Mucosa of gallbladder (tissue), 1 donor: ENCODE results near the gene YPEL1. TPM values are rescaled to one million over a fixed set of nuclear protein-coding genes. Genes with fewer than 3 reads are reported as not detected.
"Not testable (repeated sequence)": the region's sequence is repeated elsewhere in the genome, so short reads cannot be mapped to it uniquely, and the experiment has no call there.

ENCODE experiments used
- DNase-seq: peaks from one replicate; pipeline ENCODE4 v3.0.0-alpha.2; 2020; ENCODE audit warnings: low spot score
- total RNA-seq: library from RNA; stranded (reverse); gene quantifications from one replicate; pipeline ENCODE4 v1.2.1, GENCODE V29; 2021
- donor health status: DM: no; HTN: no; CAD: no.

Gene YPEL1
- total RNA-seq, 1 donor from 2014 or later: 10.0 TPM

DNA sequence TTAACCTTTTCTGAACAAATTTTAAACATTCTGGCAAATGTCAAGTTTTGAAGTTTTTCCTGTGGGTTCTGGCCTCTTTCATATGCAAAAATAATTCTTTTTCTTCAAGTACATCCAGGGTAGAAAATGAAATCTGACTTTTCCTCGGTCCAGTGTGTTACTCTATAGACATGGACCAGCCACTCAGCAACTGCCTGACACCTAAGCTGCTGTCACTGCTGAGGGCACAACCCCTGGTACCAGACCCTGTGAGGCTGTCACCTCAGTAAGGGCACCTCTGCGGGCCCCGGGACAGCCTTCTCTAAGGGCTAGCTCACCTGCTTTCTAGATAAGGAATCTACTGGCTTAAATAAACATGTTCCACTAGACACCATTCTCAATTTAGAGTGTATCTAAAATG, 36.0 kb downstream of the YPEL1 start:
- no peak for DNase-seq

DNA sequence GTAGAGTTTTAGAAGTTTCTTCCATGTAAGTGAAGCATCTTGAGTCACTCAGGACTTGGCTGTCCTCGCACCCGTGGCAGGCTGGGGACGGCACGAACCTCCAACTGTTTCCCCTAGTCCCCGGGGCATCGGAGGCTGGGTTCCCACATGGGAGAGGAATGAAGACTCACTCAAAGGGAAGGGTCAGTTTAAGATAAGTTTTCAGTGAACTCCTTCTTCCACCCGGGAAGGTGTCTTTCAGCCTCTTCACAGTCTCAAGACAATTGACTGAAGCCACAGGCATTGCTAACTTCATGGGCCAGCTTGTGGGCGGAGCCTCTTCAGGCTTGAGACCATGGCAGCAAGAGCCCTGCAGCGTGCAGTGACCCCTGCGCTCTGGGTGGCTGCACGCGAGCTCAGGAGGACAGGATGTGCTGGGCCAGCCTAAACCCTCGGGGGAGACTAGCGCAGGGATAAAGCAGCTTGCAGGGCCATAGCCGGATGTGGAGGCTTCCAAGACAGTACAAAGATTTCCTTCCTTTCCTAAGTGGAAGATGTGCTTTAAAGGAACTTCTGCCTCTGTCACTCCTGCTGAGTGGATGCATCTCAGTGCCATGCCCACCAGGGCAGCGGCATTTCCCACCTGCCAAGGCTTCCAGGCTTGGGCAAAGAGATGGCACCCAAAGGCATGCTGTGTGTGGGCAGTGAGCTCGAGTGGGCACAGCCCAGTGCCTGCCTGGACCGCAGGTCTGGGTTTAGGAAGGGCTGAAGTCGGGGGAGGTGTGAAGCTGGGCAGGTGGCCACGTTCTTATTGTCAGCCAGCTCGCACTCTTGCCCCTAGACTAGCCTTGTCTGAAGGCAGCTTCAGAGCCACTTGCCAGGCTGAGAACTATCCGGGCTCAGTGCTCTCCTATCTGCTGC, 36.9 kb downstream of the YPEL1 start:
- DNase-seq: no peak

DNA sequence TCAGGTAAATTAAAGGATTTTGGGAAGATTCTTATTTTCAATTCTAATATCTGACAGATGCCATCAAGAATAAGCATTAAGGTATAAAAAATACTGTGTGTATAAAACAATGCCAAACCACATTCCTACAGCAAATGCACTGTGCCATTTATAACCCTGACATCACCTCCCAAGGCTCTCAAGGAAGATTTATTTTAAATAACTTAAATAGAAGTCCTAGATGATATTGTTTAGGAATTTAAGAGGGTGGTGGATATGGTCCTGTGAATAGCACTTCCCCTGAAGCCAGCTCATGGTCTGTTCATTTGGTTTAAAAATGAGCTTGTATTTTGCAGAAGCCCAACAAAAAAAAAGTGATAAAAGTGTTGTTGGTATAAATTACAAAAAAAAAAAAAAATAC, 37.7 kb downstream of the YPEL1 start:
- no peak for DNase-seq

DNA sequence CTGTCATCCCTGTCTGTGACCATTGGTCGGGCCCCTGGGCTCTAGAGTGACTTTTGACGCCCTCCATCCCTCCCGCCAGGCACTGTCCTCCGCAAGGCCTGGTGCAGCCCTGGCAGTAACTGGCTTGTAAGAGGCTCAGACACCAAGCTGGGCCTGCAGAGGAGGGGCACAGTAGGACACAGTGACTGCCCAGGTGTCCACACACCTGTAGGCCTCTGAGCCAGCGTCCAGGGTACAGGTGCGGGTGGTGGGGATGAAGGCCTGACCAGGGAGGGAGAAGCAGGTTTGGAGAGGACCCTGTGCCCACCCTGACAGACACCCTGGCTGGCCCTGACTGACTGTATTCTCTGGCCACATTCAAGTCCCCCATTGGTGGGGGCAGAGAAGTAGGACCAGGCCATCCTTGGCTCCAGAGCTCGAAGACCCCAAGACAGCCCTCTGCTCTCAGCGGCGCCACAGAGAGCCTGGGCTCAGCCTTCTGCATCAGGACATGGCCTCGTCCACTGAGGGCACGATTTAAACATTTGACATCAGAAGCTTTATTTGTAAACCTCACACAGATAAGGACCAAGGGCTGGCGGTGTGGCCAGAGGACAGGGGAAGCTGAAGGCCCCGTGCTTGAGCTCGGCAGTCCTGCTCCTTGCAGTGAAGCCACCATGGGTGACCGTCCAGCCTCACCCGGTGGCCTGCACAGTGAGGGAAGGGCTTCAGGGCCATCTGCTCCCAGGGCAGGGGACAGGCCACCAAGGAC, 38.4 kb downstream of the YPEL1 start:
- no peak for DNase-seq

DNA sequence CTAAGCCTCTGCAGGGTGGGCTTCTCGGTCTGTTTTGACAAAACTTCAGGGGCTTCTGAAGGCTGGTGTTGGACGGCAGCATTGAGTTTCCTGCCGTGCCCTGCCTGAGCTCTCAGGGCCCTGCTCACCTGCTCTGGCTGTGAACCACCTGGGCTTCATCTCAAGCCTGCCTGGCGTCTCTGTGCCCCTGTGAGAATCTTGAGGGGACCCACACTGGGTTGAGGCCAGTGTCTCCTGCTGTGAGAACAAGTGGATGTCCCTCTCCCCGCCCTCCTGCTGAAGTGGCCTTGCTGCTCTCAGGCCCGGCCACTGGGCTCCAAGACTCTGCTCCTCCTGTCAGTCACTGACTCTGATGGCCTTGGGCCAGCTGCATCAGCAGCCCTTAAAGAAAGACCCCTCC, 39.5 kb downstream of the YPEL1 start:
- DNase-seq: no peak

DNA sequence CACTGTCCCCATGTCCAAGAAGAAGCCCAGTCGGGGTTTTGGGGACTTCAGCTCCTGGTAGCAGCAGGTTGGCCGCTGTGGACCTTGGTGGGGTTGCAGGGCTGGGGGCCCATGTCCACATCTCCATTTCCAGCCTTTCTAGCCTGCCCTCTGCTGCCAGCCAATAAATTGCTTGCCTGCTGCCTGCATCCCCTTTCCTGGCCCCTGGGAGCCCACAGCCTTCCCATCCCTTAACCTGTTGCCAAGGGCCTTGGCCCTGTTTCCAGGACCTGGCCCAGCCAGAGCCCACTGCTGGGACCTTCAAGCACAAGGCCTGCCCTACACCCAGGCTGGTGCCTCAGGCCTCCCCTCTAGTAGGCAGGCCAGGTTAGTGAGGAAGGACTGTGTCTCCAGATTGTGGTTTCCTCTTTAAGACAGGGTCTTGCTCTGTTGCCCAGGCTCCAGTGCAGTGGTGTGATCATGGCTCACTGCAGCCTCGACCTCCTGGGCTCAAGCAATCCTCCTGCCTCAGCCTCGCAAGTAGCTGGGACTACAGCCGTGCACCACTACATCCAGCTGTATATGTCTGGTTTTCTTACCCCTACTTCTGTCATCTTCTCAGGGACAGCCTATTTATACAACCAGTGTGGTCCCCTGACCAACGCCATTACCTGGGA, 40.0 kb downstream of the YPEL1 start:
- DNase-seq: no peak

DNA sequence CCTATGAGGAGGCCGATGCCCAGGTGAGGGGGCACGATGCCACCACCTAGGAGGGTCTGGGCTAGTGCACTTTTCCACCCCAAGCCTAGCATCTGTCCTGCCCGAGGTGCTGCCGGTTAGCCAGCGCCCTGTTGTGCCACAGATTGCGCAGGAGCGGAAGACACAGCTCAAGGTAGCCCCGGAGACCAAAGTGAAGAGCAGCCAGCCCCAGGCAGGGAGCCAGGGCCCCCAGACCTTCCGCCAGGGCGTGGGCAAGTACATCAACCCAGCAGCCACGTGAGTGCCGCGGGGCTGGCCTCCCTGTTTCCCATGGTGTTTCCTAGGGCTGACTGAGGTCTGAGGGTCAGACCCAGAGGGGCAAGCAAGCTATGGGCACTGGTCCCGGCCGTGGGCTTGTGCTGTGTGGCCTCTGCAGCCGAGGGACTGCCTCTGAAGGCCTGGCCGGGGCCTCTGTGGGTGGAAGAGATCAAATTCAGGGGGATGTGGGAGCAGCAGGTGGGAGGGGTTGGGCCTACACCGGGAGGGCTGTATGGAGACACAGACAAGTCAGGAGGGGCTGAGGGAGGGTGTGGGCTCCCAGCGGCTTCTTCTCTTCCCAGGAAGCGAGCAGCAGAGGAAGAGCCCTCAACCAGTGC, 40.7 kb downstream of the YPEL1 start:
- DNase-seq: no peak

DNA sequence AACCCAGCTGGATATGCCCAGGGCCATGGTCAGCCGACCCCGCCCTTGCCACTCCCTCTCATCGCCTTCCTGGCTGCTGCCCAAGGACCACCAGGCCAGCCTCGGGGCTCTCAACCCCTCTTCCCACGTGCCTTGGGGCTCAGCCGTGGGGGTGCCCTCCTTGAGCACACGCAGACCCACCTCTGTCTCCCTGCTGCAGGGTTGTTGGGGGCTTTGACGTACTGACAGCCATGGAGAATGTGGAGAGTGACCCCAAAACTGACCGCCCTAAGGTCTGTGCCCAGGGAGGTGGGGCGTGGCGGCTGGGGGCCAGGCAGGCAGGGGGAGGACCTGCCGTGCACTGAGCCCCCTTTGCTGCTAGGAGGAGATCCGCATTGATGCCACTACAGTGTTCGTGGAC, 41.2 kb downstream of the YPEL1 start:
- DNase-seq: no peak

DNA sequence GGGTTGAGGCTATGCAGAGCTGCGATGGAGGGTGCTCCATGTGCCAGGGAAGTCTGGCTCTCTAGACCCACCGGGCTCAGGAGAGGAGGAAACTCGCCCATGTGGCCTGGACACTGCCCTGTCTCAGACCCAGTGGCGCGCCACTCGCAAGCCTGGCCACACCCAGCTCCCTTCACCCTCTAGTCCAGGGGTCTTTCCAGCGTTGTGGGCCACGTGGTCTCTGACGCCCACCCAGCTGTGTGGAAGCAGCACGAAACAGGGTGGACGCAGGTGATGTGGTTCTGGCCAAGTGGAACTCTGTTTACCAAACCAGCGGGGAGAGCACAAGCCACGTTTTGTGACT, 41.6 kb downstream of the YPEL1 start:
- no peak for DNase-seq

DNA sequence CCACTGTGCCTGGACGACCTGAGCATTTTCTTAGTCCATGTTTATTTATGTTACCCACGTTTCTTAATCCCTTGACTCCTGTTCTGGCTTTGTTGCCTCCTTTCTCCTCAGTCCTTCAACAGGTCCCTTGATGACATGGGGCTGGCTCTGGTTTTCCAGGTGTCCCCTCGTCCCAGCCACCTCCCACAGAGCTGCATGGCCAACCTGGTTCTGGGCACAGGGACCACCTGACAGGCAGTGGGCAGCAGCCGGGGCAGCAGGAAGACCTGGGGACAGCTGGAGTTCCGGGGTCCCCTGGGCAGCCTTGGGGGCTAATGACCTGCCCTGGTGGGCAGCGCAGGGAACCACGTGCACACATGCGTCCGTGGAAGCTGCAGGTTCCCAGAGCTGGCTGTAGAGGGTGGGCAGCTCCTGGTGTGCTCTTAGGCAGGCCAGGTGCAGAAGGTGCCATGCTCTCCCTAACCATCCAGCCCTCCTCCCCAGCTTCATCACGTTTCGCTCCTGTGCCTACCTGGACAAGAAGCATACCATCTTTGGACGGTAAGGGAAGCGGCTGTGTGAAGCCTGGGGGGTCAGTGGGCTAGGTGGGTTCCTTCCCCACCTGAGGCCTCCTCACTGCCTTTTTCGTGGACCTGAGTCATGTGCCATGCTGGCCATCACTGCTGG, 42.1 kb downstream of the YPEL1 start:
- DNase-seq: no peak

DNA sequence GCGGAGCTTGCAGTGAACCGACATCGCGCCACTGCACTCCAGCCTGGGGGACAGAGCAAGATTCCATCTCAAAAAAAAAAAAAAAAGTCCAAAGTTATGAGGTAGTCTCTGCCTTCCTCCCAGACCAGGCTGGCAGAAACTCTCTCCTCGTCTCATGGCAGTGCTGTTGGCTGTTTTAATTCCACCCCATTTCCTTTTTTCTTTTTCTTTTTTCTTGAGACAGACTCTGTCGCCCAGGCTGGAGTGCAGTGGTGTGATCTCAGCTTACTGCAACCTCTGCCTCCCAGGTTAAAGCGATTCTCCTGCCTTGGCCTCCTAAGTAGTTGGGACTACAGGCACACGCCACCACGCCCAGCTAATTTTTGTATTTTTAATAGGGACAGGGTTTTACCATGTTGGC, 42.7 kb downstream of the YPEL1 start:
- not testable (repeated sequence) for DNase-seq

DNA sequence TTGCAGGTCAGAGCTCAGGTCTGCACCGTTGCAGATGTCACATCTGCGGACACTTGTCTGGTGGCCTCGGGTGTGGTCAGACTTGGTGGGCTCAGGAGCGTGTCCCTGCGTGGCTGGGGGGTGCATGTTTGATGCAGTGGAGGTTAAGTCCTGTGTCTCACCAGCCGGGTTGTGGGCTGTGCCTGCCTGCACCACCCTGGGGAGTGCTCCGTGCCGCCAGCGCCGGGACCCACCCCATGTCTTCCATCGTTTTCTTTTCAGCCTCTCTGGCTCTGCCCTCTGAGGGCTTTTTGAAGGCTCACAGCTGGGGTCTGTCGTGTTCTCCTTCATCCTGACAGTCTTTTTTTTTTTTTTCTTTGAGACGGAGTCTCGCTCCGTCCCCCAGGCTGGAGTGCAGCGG, 43.8 kb downstream of the YPEL1 start:
- DNase-seq: no peak

DNA sequence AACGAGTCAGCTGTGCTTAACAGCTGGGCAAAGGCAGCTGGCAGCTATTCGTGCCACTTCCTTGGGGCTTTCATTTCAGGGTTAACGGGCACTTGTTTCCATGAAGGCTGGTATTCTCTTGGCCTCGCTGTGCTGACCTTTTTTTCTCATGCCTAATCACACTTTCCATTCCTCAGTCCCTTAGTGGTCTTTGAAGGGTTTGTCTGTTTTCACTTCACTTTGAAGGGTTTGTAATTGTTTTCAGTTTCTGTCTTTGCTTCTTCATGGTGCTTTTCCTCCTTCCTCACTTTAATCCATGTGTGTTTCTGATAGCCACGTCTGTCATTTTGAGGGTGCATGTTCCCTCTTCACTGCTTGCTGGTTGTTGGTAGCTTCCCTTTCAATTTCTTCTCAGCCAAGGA, 45.2 kb downstream of the YPEL1 start:
- no peak for DNase-seq

DNA sequence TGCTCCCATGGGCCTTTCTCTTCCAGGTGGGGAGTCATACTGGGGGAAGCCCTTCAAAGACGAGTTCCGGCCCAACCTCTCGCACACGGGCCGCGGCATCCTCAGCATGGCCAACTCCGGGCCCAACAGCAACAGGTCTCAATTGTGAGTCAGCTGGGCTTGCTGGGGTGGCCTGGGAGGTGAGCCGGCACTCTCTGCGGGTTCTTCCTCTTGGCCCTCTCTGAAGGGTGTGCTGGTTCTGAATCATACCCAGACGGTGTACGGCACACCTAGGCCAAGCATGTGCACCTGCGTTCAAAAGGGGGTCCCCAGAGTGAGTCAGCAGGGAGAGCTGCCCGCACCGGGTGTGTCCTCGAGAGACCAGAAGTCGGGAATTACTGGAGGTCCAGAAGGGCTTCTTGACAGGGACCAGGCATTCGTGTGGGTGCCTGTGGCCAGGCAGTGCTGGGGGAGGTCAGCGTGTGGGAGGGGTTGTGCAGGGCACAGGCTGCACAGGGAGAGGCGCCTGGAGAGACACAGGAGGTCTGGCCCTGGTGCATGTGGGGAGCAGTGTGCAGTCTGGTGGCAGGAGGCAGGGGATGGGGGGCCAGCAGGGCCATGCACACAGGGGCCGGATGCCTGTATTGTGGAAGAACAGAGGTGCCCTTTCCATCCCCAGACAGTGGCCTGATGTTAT, 46.8 kb downstream of the YPEL1 start:
- DNase-seq: no peak

DNA sequence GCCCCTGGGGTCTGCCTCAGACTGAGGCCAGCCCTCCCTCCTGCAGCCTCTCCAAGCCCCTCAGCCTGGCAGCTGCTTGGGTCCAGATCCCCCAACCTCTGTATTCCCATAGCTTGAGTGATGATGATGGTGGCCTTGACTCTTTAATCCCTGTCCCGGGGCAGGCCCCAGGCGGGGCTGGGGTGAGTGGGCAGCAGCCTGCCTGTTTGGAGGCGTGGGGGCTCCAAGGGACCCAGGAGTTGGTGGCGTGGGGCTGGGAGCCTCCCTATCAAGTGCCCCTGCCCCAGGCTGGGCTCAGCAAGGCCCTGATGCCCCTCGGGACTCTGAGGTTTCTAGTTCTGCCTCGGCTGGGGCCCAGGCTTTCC, 47.3 kb downstream of the YPEL1 start:
- no peak for DNase-seq

DNA sequence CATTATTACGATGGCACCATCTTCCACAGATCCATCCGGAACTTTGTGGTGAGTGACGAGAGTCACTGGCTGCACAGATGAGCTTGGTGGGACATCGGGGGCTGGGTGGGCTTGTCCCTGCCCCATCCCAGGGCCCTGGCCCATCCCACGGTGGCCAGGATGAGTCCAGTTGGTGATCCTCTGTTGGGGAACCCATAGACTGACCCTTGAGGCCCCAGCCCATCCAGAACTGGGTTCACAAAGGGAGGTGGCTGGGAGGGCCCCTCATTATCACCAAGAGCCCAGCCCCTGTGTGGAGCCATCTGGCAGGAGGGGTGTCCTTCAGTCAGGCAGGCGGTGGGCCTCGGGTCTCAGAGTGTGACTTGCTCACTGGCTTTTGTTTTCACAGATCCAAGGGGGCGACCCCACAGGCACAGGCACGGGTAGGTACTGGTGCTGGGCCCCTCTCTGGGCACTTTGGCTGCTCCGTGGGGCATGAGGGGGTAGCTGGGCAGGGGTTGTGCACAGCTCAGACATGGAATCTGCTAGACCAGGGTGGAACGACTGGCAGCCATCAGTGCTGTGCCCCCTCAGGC, 47.8 kb downstream of the YPEL1 start:
- DNase-seq: no peak

DNA sequence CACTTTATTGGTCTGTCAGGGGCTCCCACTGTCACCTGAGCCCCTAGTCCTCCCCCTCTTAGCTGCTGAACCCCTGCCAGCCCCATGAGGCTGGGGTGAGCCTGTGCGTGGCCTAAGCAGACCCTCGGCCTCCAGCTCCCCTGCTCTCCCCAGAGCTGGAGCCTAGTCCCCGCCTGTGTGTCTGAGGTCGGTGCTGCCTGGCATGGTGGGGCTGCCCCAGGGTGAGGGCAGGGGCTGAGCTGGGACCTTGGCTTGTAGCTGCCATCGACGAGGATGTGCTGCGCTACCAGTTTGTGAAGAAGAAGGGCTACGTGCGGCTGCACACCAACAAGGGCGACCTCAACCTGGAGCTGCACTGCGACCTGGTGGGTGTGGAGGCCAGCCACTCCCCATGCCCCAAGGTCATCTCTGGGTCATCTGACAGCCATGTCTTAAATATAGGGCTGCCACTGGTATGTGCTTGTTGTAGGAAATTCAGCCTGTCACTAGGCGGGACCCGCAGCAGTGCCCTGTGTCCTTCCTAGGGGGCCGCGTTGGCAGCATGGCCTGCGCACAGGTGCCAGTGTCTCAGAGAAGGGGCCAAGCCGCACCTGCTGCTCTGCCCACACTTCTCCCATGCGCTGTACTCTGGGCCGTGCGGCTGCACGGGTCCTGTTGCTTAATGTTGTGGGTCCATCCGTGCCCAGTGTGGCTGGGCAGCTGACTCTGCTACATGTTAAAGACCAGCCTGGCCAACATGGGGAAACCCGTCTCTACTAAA, 48.8 kb downstream of the YPEL1 start:
- DNase-seq: no peak

DNA sequence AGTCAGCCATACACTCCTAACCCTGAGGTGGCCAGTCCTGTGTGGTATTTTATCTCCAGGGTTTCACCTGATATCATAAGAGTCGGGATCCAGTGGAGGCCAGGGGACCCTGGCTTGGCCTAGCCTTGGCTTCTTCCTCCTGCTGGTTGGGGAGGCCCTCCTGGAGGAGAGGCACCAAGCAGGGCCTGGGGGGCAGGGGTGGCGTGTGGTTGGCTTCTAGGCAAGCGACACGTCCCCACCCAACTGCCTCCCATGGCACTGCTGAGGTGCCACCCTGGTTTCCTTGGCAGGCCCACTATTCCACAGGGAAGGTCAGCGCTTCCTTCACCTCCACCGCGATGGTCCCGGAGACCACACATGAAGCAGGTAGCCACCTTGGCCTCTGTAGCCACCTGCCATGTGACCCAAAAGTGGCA, 49.4 kb downstream of the YPEL1 start:
- DNase-seq: no peak

DNA sequence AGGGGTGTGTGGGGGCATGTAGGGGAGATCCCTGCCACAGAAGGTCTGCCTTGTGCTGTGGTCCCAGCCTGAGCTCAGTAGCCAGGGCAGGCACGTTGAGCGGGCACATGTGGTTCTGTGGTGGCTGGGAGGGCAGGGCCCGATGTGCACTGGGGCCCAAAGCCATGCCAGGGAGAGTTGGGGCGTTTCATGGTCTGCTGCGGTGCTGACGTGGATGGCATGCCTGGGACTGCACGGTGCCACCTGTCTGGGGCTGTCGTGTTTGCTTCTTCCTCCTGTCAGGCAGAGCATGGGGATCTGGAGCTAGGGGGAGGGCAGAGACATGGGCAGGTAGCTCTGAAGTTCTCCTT, 50.5 kb downstream of the YPEL1 start:
- no peak for DNase-seq

DNA sequence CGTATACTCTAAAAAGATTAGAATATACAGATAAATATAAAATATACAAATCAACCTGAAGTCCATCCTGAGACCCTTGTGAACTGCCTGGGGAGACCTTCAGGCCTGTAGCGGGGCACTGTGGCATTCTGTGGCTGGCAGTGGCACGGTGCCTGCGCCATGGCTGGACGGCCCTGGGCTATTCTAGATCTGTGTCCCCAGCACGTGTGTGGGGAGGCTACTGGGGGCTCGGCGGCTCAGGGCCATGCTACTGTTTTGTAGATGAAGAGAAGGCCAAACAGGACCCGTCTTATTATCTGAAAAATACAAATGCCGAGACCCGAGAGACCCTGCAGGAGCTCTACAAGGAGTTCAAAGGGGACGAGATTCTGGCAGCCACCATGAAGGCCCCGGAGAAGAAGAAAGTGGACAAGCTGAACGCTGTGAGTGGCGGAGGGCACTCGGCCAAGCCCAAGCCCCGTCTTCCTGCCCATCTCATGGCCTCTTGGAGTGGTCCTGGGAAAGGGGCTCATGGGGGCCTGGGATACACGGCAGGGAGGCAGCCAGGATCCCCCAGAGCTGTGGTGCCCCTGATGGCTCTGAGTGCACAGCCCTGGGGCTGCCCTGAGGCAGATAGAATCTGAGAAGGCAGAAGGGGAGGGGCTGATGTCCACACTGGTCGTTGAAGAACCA, 51.0 kb downstream of the YPEL1 start:
- DNase-seq: no peak
